HG03103 (cell line): ENCODE measurements around the gene USP24.
"Not testable (repeated sequence)": the region's sequence is repeated elsewhere in the genome, so short reads cannot be mapped to it uniquely, and the experiment has no call there.

Experiments used
- ATAC-seq: cut with Tn5 transposase; IDR thresholded peaks from one replicate; pipeline ENCODE4 v1.9.1; 2021; ENCODE audit warnings: low read depth; ENCODE audit not compliant: unreplicated experiment

Gene USP24

DNA sequence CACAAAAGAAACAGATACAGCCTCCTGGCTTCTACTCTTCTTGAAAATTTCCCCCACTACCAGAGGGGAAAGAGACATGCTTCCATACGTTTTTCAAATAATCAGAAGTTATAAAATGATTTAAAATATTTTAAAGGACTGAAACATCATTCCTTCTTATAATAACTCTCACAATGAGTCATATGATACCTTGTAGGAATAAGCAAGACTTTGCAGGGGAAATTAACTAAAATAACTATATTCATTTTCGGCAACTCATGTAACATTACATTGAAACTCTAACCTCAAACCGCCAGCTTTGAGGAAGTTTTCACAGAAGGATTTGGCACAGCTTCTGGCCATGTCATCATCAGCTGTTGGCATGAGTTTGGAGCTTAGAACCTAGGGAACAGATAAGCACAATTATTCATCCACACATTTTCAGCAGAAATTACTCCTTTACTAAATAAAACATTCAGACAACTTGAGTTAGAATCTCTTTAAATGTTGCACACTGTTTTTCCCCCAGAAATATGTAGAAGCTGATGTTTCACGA lies 85.9 kb downstream of the USP24 start:
- ATAC-seq, result no peak

DNA sequence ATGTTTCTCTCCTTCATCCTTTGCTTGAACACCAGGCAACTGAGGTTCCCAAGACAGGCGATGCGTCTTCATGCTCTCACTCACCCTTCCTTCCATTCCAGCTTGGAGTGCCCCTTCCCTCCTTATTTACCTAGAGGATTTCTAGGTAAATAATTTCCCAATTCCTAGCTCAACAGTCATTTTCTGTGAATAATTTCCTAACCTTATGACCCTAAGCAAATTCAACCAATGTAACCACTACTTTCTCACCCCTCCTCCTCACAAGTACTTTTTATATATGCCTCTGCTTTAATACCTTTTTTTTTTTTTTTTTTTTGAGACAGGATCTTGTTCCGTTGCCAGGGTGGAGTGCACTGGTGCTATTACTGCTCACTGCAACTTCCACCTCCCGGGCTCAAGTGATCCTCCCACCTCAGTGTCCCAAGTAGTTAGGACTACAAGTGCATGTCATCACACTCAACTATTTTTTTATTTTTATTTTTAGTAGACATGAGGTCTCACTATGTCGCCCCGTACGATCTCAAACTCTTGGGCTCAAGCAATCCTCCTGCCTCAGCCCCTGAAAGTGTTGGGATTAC lies 86.7 kb downstream of the USP24 start:
- ATAC-seq, result no peak

DNA sequence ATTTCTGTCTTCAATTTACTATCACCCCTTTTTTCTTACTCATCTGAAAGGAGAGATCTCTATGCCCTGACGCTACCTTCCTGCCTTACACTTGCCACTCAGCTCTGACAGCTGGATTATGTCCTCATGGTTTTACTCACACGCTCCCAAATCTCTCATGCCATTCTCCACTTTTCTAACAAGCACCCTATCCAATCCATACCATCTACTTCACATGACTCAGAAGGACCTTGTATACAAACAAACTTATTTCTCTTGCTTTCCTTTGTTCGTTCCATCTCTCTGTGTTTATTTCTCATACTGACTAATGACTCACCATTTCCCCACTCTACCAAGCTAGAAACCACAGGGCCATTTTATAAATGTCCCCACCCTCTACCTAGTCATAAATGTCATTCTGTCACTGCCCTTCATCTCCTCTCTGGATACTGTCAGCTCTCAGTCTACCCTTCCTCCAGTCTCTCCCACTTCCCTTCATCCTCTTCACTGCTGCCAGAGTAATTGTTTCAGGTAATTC lies 87.3 kb downstream of the USP24 start:
- ATAC-seq, result no peak

DNA sequence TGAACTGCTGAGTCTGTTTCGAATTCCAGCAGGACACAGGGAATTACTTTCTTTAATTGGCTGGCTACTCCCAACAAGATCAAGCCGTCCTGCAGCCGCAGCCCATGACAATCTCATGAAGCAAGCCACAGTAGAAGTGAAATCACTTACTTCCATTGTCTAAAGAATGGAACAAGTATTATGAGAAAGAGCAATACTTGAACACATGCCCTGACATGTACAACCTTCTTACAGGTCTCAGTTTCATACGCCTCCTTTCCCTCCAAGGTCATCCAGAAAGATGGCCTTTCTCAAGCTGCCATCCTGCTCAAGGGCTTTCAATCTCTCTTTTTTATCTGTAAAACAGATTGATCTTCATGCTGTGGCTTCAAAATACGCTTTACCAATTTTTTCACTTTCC lies 90.7 kb downstream of the USP24 start:
- ATAC-seq, result no peak

DNA sequence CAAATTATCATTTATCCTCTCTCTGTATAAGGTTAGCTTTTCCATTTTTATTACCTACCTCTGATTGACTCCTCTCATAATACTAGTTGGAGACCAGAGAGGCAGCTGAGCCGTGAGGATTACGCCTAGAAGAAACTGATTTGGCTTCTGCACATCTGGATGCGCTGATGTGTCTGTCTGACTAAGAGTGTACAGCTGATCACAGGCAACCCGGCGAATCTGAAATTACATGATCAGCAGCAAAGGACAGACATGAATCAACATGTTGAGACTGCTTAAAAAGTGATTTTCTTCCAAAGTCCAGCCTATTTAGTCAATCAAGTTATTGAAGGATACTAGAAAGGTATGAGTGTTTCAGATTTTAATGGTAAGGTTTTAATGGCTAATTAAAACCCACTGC lies 94.6 kb downstream of the USP24 start:
- ATAC-seq, result no peak

DNA sequence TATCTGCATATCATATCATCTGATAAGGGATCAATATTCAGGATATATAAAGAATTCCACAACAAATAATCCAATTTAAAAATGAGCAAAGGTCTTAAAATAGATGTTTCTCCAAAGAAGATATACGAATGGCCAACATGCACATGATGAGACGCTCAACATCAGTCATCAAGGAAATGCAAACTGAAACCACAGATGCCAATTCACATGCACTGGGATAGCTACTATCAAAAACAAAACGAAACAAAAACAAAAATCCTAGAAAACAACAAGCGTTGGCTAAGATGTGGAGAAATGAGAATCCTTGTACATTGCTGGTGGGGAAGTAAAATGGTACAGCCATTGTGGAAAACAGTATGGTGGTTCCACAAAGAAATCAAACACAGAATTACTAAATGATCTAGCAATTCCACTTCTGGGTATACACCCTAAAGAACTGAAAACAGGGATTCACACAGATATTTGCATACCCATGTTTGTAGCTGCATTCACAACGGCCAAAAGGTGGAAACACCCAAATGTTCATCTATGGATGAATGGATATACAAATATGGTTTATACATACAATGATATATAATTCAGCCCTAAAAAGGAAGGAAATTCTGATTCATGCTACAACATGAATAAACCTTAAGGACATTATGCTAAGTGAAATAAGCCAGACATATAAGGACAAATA lies 96.4 kb downstream of the USP24 start:
- ATAC-seq, result no peak

DNA sequence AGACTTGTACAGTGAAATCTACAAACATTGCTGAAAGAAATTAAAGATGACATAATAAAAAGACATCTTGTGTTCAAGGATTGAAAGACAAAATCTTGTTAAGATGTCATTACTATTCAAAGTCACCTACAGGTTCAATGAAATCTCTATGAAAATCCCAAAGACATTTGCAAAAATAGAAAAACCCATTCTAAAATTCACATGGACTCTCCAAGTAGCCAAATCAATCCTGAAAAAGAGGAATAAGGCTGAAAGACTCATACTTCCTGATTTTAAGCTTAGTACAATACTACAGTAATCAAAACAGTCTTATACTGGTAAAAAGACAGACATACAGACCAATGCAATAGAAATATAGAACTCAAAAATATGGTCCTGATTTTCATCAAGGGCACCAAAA lies 97.2 kb downstream of the USP24 start:
- no peak for ATAC-seq

DNA sequence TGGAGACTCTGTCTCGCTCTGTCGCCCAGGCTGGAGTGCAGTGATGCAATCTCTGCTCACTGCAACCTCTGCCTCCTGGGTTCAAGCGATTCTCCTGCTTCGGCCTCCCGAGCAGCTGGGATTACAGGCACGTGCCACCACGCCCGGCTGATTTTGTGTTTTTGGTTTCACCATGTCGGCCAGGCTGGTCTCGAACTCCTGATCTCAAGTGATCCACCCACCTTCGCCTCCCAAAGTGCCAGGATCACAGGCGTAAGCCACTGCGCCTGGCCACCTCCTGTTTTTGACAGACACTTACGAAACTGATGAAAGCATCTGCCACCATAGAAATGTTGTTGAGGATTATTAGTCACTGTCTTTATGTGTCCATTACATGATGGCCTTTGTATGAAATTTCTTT lies 106.2 kb downstream of the USP24 start:
- ATAC-seq, result not testable (repeated sequence)

DNA sequence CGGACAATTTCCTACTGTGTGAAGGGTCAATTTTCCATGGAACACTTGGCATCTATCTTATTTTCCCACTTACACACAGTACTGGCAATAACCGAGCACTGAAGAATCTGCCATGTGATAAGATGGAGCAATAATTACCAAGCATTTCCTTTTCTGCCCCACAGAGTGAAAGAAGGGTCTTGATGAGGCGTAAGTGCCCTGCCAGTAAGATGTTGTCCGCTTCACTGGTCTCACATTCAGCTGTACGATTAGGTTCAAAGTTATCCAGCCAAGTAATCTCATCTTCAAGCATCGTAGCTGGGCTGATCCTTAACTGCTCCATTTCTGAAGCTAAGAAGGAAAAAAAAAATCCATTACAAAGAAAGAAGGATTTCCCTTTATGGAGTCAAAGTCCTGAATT lies 108.1 kb downstream of the USP24 start:
- ATAC-seq, result no peak

DNA sequence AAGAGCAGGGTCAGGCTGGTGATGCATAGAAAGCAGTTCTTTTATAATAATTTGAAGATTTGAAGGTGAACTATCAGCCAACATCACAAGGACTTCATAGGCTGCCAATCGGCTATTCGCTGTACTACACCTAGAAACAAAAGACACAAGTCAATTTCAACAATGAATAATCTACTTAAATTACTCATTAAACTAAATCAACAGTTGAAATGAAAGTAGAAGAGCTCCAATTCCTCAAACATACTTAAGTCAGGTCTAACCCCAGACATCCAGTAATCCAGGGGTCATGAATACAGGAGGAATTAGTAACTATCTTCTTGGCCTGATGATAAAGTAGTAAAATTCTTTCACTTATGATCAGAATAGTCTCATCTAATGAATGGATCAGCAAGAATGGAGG lies 111.3 kb downstream of the USP24 start:
- no peak for ATAC-seq

DNA sequence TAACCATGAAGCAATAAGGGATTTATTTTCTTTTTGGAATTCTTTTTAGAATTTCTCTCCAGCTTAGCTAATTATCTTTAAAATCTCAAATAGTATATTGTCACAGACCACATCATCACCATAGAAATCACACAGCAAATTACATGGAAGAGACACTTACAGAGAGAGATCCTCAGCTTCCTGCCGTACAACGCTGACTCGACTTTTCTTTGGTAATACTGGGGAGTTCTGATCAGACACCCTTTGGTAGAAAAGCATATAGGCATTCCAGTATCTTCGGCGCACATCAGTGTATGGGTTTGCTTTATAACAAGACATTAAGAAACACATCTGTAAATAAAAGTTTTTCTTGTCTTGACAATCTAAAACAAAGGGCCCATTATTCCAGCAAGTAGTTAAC lies 120.1 kb downstream of the USP24 start:
- ATAC-seq, result no peak

DNA sequence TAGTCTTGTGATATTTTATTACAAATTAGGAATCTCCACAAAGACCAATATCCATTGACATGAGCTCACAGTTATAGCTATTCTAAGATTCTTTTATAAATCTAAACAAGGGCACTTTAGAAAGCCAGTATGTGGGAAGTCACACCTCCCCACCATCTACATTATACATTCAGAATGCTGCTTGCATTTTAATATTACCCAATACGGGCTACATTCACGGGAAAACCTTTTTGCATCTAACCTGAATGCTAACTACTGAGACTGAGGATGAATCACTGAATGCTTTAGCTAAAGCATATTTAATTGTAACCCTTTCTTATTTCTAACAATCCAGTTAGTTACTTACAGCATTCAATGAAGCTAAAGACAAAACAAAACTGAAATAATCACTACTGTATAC lies 122.7 kb downstream of the USP24 start:
- no peak for ATAC-seq

DNA sequence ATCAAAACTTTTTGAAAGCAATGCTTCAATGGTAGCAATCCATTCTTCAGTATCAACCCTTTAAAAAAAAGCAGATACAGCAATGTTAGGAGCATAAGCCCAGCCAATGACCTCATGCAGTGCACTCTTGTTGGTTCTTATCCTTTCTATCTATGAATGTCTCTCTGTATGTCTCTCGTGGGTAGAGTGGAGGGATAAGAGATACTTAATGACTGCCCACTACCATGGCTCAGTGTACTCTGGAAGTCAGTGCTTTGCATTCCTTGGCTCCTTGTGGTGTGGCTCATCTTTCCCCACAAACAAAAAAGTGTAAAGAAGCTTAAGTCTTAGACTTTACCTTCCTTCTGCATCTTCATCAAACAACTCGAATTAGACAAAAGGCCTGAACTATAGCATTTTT lies 125.5 kb downstream of the USP24 start:
- no peak for ATAC-seq

DNA sequence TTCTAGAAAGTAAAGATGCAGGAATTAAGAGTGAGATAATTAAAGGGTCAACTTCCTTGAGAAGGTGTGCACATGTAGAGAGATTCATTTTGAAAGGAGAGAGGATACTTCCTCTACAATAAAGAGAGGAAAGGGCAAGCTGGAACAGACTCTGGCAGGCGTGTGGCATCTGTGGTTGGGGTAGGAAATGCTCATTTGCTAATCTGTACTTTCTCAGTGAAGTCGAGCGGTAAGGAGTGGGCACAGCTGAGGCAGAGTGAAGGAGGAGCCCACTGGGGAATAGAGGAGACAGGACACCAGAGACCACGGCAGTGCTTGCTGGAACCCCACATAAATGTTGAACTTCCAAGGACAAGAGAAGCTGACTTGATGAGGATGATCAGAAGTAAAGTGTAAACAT lies 126.8 kb downstream of the USP24 start:
- no peak for ATAC-seq

DNA sequence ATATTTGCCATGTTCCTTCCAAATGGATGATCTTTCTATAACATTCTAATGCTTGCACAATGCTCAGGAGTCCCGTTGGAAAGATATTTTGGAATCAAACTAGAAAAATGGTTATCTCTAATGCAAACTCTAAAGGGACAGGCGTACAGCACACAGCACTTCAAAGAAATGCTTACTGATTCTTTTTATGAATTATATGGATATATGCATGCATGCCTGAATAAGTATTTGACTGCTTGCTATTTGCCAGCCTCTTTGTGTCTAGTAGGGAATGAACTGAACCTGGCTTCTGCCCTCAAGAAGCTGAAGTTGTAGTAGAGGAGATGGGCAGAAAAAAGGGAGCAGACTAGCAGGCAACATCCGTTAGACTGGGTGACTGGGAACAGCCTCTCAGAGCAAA lies 127.7 kb downstream of the USP24 start:
- ATAC-seq, result no peak

DNA sequence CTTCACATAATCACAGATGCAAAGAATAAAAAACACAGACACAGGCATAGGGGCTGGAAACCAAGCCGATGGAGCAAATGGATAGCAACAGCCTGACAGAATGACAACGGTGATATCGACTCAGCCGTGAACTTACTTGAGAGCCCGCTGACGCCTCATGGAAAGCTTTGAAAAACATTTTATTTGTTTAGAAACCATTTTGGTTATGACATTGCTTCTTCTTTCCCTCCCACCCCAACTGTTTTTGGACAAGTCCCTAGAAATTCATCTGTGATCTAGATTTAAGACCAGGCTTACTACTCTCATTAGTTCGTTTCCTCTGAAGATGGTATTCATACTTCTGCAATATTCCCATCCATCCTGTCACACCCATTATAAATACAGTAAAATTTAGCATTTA lies 130.9 kb downstream of the USP24 start:
- ATAC-seq, result no peak

DNA sequence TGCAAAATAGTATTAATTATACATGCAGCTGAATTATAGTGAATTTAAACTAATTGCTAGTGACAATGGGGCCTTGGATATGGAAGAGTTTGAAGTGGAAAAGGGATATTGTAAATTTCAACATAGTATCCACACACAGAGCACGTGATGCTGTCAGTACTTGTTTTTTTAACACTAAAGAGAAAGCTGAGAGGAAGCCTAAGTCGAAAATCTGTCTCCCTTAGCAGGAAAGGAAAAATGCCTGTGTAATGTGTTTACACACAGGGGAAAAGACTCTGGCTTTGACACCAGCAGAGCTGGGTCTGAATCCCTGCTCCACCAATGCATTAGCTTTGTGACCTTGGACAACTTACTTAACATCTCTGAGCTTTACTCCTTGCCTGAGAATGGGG lies 133.3 kb downstream of the USP24 start:
- ATAC-seq, result no peak

DNA sequence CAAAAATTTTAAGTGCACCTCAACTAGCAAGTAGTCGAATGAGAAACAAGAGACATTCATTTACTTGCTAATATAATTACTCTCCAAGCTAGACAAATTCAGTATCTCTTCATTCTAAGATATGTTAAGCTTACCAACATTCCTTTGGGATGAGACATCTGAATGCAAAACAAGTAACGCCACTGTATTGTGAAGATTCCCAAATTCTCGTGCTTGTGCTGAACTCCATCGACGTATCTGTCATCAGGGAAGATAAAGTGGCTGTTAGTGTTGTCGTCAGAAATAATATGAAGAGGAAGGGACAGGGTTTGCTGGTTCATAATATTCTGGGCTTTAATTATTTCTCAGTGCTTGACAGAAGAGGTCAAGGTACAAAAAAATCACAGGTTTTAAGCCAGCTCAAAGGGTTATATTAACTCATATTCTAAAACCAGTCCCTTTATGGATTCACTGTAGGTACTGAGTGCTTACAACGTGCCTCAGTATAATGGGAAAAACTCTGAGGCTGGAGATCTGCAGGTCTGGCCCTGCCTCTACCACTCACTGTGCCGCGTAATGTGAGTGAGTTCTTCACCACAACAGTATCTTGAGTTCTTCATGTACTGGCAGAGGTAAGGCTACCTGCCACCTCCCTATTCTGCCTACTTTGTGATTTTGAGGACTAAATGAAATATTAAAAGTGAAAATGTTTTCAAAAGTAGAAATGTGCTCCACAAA lies 133.8 kb downstream of the USP24 start:
- no peak for ATAC-seq

DNA sequence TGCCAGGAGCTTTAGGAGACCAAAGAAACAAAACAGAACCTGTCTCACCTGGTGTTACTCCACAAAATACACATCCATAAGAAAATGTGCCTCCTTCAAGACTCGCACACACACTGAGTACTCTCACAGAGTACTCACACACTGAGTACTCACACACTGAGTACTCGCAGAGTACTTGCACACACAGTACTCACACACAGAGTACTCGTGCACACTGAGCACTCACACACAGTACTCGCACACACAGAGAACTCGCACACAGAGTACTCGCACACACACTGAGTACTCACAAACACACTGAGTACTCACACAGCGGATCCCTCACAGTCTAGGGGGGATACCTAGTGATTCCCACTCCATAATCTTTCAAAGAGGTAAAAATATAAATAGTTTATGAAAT lies 135.5 kb downstream of the USP24 start:
- ATAC-seq, result no peak

DNA sequence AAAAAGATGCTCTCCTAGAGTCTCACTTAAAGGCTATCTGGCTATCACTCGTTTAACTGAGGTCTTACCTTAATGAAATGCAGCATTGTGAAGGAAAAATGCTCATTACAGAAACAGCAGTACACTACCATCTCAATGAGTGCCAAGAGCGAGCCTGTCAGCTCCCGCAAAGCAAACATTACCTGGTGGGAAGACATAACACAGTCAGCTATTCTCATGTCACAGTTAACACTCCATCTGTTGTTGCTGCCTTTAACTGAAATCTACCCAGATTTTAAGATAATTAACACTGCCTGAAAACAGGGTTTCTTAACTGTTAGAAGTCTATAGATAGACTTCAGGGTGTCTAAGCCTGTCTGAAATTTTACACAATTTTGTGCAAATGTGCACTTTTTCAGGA lies 136.7 kb downstream of the USP24 start:
- ATAC-seq, result no peak

DNA sequence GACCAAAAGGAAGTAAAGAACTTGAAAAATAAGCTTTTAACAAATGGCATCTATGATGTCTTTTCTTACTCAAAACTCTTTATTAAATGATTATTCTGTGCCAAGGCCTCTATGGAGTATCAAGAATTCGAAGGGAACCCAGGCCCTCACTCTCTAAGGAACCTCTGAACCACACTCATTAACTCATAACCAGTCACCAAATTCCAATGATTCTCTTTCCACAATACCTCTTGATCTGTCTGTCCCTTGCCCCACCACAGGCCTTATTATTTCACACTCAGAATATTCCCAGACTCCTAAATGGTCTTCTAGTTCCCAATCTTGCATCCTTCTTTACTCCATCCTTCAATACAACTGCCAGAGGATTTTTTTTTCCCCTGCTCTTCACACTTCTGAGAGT lies 138.8 kb downstream of the USP24 start:
- no peak for ATAC-seq

DNA sequence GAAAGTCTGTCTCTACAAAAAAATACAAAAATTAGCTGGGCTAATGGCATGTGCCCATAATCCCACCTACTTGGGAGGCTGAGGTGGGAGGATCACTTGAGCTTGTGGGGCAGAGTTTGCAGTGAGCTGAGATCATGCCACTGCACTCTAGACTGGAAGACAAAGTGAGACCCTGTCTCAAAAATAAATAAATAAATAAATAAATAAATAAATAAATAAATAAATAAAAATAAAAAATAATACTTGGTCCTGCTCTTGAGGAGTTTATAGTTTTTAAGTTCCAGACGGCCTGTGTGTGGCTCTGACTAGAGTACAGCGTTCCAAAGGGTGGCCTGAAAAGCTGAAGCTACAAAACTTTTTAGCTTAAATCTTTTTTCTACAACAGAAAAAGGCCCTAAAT lies 140.7 kb downstream of the USP24 start:
- no peak for ATAC-seq
